Prostate gland (tissue), 2 donors: ENCODE results near the gene PGM1. TPM values are rescaled to one million over a fixed set of nuclear protein-coding genes. Genes with fewer than 3 reads are reported as not detected.

Experiments used
- DNase-seq: peaks from one replicate; pipeline ENCODE4 v3.0.0-alpha.2; 2019; ENCODE audit warnings: low spot score
- H3K27ac ChIP-seq, 2 donors: fragments of 200-600 bp; sonication (generic); 2 replicates each; pipeline ENCODE4 v1.5.1; 2017 to 2019
- H3K27me3 ChIP-seq: fragments of 200-600 bp; sonication (generic); replicated peaks from 2 replicates; pipeline ENCODE4 v1.5.1; 2019; ENCODE audit not compliant: insufficient read depth
- H3K36me3 ChIP-seq, 2 donors: fragments of 200-600 bp; sonication (generic); 1 replicate in 1 of 2; 2 replicates in 1 of 2; pipeline versions ENCODE4 v1.5.1 to v1.8.1; 2017 to 2019
- H3K4me1 ChIP-seq: fragments of 200-600 bp; sonication (generic); replicated peaks from 2 replicates; pipeline ENCODE4 v1.5.1; 2019
- H3K4me3 ChIP-seq, 2 donors: fragments of 200-600 bp; sonication (generic); 2 replicates each; pipeline ENCODE4 v1.5.1; 2017 to 2019
- H3K9me3 ChIP-seq: fragments of 200-600 bp; sonication (generic); 2 replicates; pipeline ENCODE4 v1.5.1; 2017
- POLR2A ChIP-seq: fragments of 450-650 bp; IDR thresholded peaks from one replicate; pipeline ENCODE4 v1.6.1; 2016; ENCODE audit warnings: antibody characterized with exemption, mild to moderate bottlenecking
- POLR2AphosphoS5 ChIP-seq: sonication (generic); formaldehyde crosslinking; IDR thresholded peaks from one replicate; pipeline ENCODE4 v1.6.1; 2017; ENCODE audit warnings: antibody characterized with exemption
- WGBS: methylation state at CpG from one replicate; pipeline ENCODE4 v1.1.5; 2018; 5-methylcytosine and 5-hydroxymethylcytosine counted together
- intact Hi-C: fragments of 100-400 bp; cut with DNase I; formaldehyde crosslinking; loops from one replicate; pipeline ENCODE4 v1.14.2; 2022
- total RNA-seq, 2 donors: library from RNA; depleted of rRNA; stranded (reverse); fragments of >200 nt; gene quantifications; one replicate each; pipeline ENCODE4 v1.1.0, GENCODE V29; 2016
- TF ChIP-seq, protein P1 (sequence below), 4 experiments: fragments of 200-600 bp in 2 of 4; fragments of 450-650 bp in 2 of 4; sonication (generic) in 2 of 4; IDR thresholded peaks; 1 replicate in 3 of 4; 2 replicates in 1 of 4; pipeline ENCODE4 v1.5.1; 2016 to 2019; ENCODE audit warnings: antibody characterized with exemption in 4 of 4, mild to moderate bottlenecking in 2 of 4, moderate library complexity in 2 of 4

The PGM1 gene
- total RNA-seq, 2 donors from 2014 or later, result 49.5 to 54.7 TPM

DNA sequence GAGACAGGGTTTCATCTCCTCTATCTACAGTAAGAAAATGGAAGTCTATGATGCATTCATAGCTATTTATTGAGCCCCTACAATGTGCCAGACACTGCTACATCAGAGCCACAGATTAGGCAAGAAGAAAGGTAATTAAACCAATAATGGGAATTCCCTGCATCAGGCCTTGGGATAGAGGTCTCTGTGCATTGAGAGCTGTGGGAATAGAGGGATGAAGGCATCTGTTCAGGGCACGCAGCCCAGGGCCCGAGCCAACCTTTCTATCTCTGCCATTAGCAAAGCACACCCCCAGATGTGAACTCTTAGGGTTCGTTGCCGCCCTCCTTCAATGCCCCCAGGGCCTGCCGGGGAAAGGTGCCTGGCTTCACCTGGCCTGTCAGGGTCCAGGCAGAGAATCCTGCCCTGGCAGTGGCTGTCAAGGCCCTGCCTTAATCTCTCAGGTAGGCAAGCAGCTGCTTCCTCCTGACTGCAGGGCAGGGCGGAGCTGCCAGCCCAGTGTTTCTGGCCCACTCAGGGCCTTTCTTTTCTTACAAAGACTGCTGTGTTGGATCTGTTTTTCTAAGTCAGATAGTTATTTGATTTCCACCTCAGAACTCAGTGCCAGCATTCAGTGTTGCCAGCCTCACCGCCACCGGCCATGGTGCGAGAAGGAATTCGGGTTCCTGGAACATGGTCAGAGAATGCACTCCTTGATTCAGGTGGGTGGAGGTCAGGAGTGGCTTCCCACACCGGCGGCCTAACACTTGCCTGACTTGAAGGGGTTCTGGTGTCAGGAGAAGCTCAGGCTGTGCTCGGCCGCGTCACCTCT lies 76.1 kb downstream of the PGM1 start:
- WGBS, result 29% methylated on average over 11 of the region's 15 CpGs
- Histone ChIP-seq H3K4me3 (no peak overlapping the region), H3K9me3 (no peaks in the 10 kb centered on the region), H3K27me3 (no peaks in the 10 kb centered on the region), H3K27ac (peak overlapping the region in 1 of 2 donors; percentile 47), H3K36me3 (no peaks in the 10 kb centered on the region), H3K4me1 (no peaks in the 10 kb centered on the region)
- peak; percentile 17 for DNase-seq
- TF ChIP-seq POLR2AphosphoS5 (peak; percentile 11), POLR2A (no peak)
- TF ChIP-seq, protein P1, sequence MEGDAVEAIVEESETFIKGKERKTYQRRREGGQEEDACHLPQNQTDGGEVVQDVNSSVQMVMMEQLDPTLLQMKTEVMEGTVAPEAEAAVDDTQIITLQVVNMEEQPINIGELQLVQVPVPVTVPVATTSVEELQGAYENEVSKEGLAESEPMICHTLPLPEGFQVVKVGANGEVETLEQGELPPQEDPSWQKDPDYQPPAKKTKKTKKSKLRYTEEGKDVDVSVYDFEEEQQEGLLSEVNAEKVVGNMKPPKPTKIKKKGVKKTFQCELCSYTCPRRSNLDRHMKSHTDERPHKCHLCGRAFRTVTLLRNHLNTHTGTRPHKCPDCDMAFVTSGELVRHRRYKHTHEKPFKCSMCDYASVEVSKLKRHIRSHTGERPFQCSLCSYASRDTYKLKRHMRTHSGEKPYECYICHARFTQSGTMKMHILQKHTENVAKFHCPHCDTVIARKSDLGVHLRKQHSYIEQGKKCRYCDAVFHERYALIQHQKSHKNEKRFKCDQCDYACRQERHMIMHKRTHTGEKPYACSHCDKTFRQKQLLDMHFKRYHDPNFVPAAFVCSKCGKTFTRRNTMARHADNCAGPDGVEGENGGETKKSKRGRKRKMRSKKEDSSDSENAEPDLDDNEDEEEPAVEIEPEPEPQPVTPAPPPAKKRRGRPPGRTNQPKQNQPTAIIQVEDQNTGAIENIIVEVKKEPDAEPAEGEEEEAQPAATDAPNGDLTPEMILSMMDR (IDR thresholded peaks at IDR 0.05), result no peak
- intact Hi-C loops, result no loop called here

DNA sequence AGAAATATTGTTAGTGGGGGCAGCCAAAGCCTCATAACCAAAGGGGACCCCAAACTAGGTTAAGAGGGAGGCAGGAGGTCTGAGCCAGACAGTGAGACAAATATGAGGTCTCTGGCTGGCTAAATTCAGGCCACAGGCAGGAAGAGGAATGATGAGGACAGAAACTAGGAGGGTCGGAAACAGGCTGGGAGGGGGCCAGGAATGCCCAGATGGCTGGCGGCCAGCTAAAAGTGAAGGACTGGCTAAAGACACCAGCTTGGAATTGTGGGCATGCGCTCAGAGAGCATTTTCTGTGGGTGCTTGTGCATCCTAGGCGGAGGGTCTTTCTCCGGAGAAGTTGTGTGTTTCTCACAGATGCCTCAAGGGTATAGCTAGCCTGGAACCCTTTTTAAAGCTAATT lies 77.0 kb downstream of the PGM1 start:
- WGBS, result 81% methylated on average over 5 of the region's 5 CpGs
- H3K36me3 ChIP-seq, result no peaks in the 10 kb centered on the region
- TF ChIP-seq, protein P1 (IDR thresholded peaks at IDR 0.05), result no peak
- TF ChIP-seq POLR2A (no peak), POLR2AphosphoS5 (no peak)
- no peak for DNase-seq
- H3K27ac ChIP-seq, result no peak overlapping the region
- H3K4me3 ChIP-seq, result no peak overlapping the region
- H3K9me3 ChIP-seq, result no peaks in the 10 kb centered on the region
- intact Hi-C loops, result loop anchor here (5.0 kb wide), 1 partner anchor 572 kb away; no protein-coding TSS in a partner anchor
- no peaks in the 10 kb centered on the region for H3K4me1 ChIP-seq
- H3K27me3 ChIP-seq, result no peaks in the 10 kb centered on the region

DNA sequence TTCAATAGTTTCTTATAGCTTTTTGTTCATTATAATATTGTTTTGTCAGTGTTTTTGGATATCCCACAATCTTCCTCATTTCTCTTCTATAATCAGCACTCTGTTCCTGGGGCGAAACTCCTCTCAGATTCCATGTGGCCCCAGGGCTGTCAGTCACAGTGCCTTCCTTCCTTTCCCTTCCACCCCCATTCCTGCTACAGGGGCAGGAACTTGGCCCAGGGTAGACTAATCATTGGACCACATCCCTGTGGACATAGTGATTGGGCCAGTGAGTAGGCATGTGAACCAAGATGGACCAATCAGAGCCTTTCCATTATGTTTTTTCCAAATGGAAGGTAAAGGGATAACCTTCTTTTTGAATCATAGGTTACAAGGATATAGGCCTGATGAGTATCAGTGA lies 78.3 kb downstream of the PGM1 start:
- Histone ChIP-seq H3K27me3 (no peaks in the 10 kb centered on the region), H3K27ac (no peak overlapping the region), H3K4me3 (no peak overlapping the region), H3K36me3 (no peaks in the 10 kb centered on the region), H3K9me3 (no peaks in the 10 kb centered on the region), H3K4me1 (no peaks in the 10 kb centered on the region)
- no peak for DNase-seq
- 97% methylated on average over 1 of the region's 1 CpG for whole genome bisulfite sequencing
- TF ChIP-seq POLR2AphosphoS5, result no peak
- TF ChIP-seq POLR2A, result no peak
- TF ChIP-seq, protein P1 (IDR thresholded peaks at IDR 0.05), result no peak
- intact Hi-C loops, result loop anchor here (5.0 kb wide), 1 partner anchor 571 kb away; no protein-coding TSS in a partner anchor

DNA sequence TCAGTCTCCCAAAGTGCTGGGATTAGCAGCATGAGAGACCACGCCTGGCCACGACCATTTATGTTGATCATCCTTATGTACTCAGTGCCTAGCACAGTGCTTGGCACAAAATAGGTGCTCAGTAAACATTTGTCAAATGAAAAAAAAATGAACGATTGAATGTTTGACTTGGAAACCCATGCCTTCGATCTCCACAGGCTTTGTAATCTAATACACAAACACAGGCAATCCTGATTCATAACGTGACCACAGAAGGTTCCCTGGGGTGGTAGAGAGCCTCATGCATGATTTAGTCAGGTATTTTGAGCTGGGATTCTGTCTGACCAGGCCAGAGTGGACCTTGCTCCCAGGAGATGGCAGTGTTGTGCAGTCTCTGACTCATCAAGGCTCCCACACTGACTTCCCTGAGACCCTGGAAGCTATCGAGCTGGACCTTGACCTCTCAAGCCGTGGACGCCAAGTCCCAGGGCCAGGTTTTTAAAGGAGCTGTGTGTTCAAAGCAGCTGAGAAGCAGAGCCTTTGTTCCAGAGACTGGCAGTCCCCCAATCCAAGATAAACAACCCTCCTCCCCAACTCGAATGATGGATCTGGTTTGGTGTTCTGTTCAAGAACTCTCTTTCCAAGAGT lies 81.1 kb downstream of the PGM1 start:
- Histone ChIP-seq H3K4me1 (no peaks in the 10 kb centered on the region), H3K4me3 (no peak overlapping the region), H3K36me3 (no peaks in the 10 kb centered on the region), H3K27me3 (no peaks in the 10 kb centered on the region), H3K9me3 (no peaks in the 10 kb centered on the region), H3K27ac (peak overlapping the region in 1 of 2 donors; percentile 53)
- WGBS, result 27% methylated on average over 9 of the region's 9 CpGs
- peak; percentile 25 for TF ChIP-seq POLR2AphosphoS5
- TF ChIP-seq POLR2A, result no peak
- TF ChIP-seq, protein P1 (IDR thresholded peaks at IDR 0.05), result peak; percentile 11 to 59 (median 45)
- intact Hi-C loops, result loop anchor here (5.0 kb wide), 1 partner anchor 568 kb away; no protein-coding TSS in a partner anchor
- peak; percentile 26 for DNase-seq
